Placental pericyte (primary cell): ENCODE results near the gene EEF1AKMT2. TPM values are rescaled to one million over a fixed set of nuclear protein-coding genes. Genes with fewer than 3 reads are reported as not detected.

Experiments used
- small RNA-seq: library from RNA; depleted of rRNA; stranded (forward); fragments of <200 nt; gene quantifications from one replicate; pipeline ENCODE3, GENCODE V24; 2012; ENCODE audit warnings: low replicate concordance
- total RNA-seq: library from RNA; depleted of rRNA; stranded (reverse); fragments of >200 nt; gene quantifications from 2 replicates; pipeline ENCODE4 v1.2.3, GENCODE V29; 2012

EEF1AKMT2 gene
- 12.0 and 17.0 TPM in 2 replicates for total RNA-seq

DNA sequence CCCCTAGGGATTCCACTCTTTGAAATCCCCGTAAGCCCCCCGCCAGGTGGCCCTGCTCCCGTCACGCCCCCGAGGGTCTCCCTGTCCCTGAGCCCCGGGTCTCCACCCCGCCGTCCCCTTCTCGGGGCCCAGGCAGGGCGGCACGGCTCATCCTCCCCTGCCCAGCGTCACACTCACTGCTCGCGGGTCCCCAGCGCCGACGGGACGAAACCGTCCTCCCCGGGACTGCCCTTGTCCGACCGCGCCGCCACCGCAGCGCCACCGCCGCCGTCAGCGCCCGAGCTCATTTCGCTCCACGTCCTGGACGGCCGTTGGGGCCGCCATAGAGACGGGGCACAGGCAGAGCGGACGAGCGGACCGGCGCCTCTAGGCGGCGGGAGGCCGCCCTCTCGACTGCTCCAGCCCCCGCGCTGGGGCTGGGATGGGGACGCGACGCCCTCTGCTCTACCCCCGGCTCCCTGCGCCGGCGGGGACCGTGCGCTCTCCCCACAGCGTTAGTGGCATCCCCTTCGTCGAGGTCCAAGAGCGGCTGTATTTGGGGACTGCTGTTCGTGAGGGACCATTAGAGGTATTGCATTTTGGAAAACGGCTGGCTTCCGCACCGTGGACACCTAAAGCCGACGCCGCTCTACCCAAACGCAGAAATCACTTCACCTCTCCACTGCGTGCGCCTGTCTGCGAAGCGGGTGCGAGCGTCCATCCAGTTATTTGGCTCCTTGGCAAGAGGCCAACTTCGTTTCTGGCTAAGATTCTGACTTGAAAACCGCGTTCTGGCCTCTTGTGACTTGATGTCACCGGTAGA lies at the start of gene EEF1AKMT2:
TSS of gene EEF1AKMT2 (minus strand) at position 341 of the 802 bp plus-strand sequence. CDS start at position 287, 54 bp downstream.

GRCh38 chr10:124744102-124745050 lies 47.3 kb downstream of the EEF1AKMT2 start, which contains the start of gene FAM53B:
TSS of gene FAM53B (minus strand) at chr10:124744378. CDS start at chr10:124706713, 37,665 bp downstream.

Small RNAs within 50 kb of the gene (small RNA-seq; reads per million reads assigned to genes)
- not detected for gene RF00019

Other genes with a start within 250 kb of the EEF1AKMT2 start
- gene FAM53B, start 47.5 kb downstream of the EEF1AKMT2 start, total RNA-seq: 8.5 and 16.2 TPM in 2 replicates
- gene ABRAXAS2, start 9.9 kb upstream of the EEF1AKMT2 start, total RNA-seq: 10.9 and 15.5 TPM in 2 replicates
- gene ZRANB1, start 150.2 kb upstream of the EEF1AKMT2 start, total RNA-seq: 24.3 and 26.3 TPM in 2 replicates